Measurements from ENCODE around the gene PARP3. TPM values are rescaled to one million over a fixed set of nuclear protein-coding genes. Genes with fewer than 3 reads are reported as not detected.
A peak's percentile ranks its signal among the peaks of the same experiment; 100 is the strongest.

Gene PARP3
- total RNA-seq, 6 experiments from 2014 or later = 13.7 to 20.1 (median 17.1) TPM

DNA sequence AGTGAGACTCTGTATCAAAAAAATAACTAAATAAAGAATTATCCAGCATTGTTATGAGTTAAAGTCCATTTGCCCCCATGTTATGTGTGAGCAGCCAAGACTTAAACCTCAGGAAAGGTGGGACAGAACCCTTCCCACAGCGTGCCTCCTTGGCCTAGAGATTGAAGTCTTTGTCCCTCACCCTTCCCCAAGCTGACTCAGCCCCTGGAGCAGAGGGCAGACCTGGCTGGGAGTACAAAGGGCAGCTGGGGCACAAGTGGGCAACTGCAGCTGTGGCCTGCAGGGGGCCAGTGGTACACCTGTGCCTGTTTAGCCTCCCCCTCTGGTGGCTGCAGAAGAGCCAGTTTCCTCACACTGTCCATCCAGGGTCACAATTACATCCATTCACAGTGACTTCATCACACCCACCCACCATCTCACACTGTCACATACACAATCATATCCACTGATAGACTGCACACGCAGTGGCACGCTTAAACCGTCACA, 40.2 kb downstream of the PARP3 start:
- Mint-ChIP-seq H3K9me3 (no peaks in the 10 kb centered on the region), H3K27ac (peak overlapping the region; percentile 93), H3K4me3 (peak overlapping the region; percentile 90), H3K27me3 (ENCODE audit: insufficient read depth) (peaks cover 2% of the 10 kb centered on the region), H3K4me1 (ENCODE audit: low read depth) (peaks cover 33% of the 10 kb centered on the region), H3K36me3 (ENCODE audit: low read depth) (no peaks in the 10 kb centered on the region)
- TF ChIP-seq, protein P1, sequence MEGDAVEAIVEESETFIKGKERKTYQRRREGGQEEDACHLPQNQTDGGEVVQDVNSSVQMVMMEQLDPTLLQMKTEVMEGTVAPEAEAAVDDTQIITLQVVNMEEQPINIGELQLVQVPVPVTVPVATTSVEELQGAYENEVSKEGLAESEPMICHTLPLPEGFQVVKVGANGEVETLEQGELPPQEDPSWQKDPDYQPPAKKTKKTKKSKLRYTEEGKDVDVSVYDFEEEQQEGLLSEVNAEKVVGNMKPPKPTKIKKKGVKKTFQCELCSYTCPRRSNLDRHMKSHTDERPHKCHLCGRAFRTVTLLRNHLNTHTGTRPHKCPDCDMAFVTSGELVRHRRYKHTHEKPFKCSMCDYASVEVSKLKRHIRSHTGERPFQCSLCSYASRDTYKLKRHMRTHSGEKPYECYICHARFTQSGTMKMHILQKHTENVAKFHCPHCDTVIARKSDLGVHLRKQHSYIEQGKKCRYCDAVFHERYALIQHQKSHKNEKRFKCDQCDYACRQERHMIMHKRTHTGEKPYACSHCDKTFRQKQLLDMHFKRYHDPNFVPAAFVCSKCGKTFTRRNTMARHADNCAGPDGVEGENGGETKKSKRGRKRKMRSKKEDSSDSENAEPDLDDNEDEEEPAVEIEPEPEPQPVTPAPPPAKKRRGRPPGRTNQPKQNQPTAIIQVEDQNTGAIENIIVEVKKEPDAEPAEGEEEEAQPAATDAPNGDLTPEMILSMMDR (IDR thresholded peaks at IDR 0.05) = peak; percentile 78
- DNase-seq = no peak

DNA sequence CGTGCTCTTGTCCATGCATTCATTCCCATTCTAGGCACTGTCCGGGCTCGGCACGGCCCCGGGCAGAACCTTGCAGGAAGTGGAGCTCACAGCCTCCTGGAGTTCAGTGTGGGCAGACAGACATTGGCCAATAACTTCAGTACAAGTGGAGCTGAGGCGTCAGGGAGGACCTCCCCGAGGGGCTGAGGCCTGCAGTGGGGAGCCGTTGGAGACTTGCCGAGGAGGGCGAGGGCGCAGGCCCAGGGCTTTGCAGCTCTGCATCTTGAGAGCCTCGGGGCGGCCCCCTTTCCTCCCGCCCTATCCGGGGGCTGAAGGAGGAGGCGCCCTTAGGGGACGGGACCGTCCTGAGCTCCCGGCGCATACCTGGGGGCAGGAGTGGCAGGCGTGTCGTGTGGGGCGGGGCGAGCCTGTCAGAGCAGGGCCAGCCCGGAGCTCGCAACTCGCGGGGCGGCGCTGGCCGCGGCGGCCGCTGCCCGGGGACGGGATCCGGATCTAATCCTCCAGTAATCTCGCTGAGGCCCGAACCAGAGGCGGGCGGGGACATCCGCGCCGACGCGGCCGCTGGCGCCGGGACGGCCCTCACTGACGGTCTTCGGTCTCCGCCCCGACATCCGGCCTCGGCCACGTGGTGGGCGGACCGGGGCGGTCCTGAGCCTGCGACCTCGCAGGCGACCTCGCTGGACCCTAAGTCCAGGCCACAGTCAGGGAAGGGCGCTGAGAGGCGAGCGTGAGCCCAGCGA, 40.8 kb downstream of the PARP3 start, which contains the start of gene ACY1:
TSS of gene ACY1 (plus strand) at position 698 of the 740 bp plus-strand sequence. CDS start 530 bp downstream, outside the sequence.
- H3K36me3 Mint-ChIP-seq (ENCODE audit: low read depth) = no peaks in the 10 kb centered on the region
- H3K4me3 Mint-ChIP-seq = peak within 1 kb of the TSS; percentile 90
- H3K9me3 Mint-ChIP-seq = no peaks in the 10 kb centered on the region
- H3K27ac Mint-ChIP-seq = peak within 1 kb of the TSS; percentile 93
- TF ChIP-seq, protein P1 (IDR thresholded peaks at IDR 0.05) = peak; percentile 40; the same call in 1 of the 2 replicates
- peaks cover 33% of the 10 kb centered on the region for H3K4me1 Mint-ChIP-seq (ENCODE audit: low read depth)
- peaks cover 2% of the 10 kb centered on the region for H3K27me3 Mint-ChIP-seq (ENCODE audit: insufficient read depth)
- peak; percentile 86 for DNase-seq

DNA sequence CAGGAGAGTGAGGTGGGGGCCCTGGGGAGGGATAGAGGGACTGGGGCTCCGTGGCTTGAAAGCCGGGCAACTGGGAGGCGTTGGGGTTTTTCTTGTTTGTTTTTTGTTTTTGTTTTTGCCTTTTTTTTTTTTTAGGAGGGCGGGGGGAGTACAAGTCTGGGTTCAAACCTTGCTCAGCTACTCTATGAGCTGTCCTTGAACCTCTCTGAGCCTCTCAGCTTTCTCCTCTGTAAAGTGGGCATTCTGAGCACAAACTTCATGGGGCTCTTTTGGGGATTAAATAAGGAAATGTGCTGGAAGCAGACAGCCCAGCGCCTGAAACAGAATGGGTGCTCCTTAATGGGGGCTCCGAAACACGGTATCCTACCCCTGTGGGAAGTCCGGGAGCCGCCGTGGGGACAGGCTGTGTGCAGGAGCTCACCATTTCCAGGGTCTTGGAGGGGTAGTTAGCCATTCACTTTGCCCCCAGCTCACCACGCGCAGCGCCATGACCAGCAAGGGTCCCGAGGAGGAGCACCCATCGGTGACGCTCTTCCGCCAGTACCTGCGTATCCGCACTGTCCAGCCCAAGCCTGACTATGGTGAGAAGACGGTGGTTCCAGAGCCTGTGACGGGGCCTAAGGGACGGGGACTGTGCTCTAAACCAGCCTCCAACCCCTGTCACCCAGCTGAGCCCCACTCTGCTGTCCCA, 41.6 kb downstream of the PARP3 start:
- Mint-ChIP-seq H3K4me1 (ENCODE audit: low read depth) (peaks cover 34% of the 10 kb centered on the region), H3K27me3 (ENCODE audit: insufficient read depth) (peaks cover 2% of the 10 kb centered on the region), H3K36me3 (ENCODE audit: low read depth) (no peaks in the 10 kb centered on the region), H3K27ac (peak overlapping the region; percentile 93), H3K4me3 (peak overlapping the region; percentile 90), H3K9me3 (no peaks in the 10 kb centered on the region)
- TF ChIP-seq, protein P1 (IDR thresholded peaks at IDR 0.05) = no peak
- no peak for DNase-seq

DNA sequence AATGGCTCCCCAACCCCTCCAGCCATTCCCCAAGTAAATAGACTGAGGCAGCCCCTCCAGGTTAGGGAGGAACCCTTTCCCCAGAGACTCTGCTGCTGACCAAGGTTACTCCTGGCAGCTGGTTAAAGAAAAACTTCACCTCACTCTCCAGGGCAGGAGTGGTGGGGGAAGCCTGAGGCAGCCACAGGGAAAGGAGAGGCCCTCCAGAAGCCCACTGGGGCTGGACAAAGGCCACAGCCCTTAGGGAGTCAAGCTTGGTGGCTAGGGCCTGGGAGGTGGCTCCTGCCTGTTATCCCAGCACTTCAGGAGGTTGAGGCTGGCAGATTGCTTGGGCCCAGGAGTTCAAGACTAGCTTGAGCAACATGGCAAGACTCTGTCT, 42.1 kb downstream of the PARP3 start:
- Mint-ChIP-seq H3K27ac (peak overlapping the region; percentile 93), H3K27me3 (ENCODE audit: insufficient read depth) (peaks cover 2% of the 10 kb centered on the region), H3K36me3 (ENCODE audit: low read depth) (no peaks in the 10 kb centered on the region), H3K9me3 (no peaks in the 10 kb centered on the region), H3K4me3 (peak overlapping the region; percentile 90), H3K4me1 (ENCODE audit: low read depth) (peaks cover 39% of the 10 kb centered on the region)
- no peak for DNase-seq
- TF ChIP-seq, protein P1 (IDR thresholded peaks at IDR 0.05) = no peak

DNA sequence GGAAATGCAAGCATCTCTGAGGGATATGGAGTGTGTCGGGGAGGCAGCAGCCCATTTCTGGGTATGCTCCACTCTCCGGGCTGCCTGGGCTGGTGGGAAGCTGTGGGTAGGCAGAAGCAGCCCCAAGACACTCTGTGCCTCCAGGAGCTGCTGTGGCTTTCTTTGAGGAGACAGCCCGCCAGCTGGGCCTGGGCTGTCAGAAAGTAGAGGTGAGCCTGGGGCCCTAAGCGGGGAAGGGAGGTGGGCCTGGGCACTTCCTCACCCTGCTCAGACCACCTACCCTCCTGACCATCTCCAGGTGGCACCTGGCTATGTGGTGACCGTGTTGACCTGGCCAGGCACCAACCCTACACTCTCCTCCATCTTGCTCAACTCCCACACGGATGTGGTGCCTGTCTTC, 42.9 kb downstream of the PARP3 start:
- peak overlapping the region; percentile 93 for H3K27ac Mint-ChIP-seq
- peaks cover 41% of the 10 kb centered on the region for H3K4me1 Mint-ChIP-seq (ENCODE audit: low read depth)
- no peaks in the 10 kb centered on the region for H3K36me3 Mint-ChIP-seq (ENCODE audit: low read depth)
- H3K9me3 Mint-ChIP-seq = no peaks in the 10 kb centered on the region
- H3K27me3 Mint-ChIP-seq (ENCODE audit: insufficient read depth) = peaks cover 2% of the 10 kb centered on the region
- 0 out of 2 replicates have a peak overlapping the region, but pooled peaks have one; percentile 90 for H3K4me3 Mint-ChIP-seq
- no peak for DNase-seq
- TF ChIP-seq, protein P1 (IDR thresholded peaks at IDR 0.05) = no peak
